Measurements from ENCODE around the gene CEMIP. TPM values are rescaled to one million over a fixed set of nuclear protein-coding genes. Genes with fewer than 3 reads are reported as not detected.

The CEMIP gene
- total and polyA plus RNA-seq, 2 of the 13 experiments (the other 11 are each of a cell fraction or from before 2014, with no cell fraction given), result 4.3 to 28.5 TPM

- TF ChIP-seq, protein P1, sequence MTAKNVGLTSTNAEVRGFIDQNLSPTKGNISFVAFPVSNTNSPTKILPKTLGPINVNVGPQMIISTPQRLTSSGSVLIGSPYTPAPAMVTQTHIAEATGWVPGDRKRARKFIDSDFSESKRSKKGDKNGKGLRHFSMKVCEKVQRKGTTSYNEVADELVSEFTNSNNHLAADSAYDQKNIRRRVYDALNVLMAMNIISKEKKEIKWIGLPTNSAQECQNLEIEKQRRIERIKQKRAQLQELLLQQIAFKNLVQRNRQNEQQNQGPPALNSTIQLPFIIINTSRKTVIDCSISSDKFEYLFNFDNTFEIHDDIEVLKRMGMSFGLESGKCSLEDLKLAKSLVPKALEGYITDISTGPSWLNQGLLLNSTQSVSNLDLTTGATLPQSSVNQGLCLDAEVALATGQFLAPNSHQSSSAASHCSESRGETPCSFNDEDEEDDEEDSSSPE (CRISPR knock-in tag; IDR thresholded peaks at IDR 0.05), result no peak
Measured at GRCh38 chr15:80777137-80777536, 2.0 kb upstream of the CEMIP start (continued).

DNA sequence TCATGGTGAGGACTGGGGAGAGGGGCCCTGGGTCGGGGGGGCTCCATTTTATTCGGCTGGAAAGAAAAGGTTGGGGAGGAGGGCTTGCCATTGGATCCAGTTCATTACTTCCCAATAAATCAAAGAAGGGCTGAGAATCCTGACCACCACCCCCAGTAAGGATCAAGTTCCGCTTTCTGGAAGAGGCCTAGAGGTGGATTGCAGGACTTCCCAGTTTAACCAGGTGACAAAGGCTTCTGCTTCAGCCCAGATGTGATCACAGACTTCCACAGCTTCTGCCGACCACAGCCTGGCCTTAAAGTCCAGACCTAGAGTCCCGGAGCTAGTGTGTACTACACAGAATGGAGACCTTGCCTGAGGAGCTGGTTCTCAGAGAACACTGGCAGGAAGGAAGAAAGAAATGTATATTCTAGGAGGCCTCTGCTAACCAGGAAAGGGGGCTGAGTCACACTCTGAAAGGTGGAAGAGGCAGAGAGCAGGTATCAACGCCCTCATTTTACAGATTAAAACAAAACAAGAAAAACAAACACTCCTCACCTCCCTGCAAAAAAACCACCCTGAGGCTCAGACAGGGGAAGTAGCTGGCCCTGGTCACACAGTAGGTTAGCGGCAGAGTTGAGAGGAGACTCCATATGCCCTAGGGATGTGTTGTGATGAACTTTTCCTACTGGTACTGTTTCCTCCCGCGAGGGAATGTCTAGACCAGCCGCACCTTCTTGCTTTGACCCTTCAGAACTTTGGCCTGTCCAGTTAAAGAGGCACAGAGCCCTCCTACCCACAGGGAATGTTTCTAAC, 1.1 kb upstream of the CEMIP start:
- DNase-seq (ENCODE audit: low spot score), result no peak
- Histone ChIP-seq H3K9me3 (ENCODE audit: low read length) (no peaks in the 10 kb centered on the region), H2AFZ (ENCODE audit: low read length) (no peak overlapping the region), H3K4me2 (ENCODE audit: low read depth, low read length) (peak overlapping the region; percentile 89), H3K27me3 (ENCODE audit: control insufficient read depth in 1 of 2, insufficient read depth in 2 of 2, low read length in 2 of 2) (peaks cover 2 to 4% of the 10 kb centered on the region in 2 experiments; a peak in 2 of 5 replicates), H3K9ac (ENCODE audit: insufficient read depth, low read depth, low read length) (no peak overlapping the region), H3K27ac (ENCODE audit: extremely low read length, insufficient read depth, low read length) (no peak overlapping the region), H3K4me1 (ENCODE audit: insufficient read depth, low read length) (peaks cover 40% of the 10 kb centered on the region), H3K36me3 (replicated peaks in 1 of 2; ENCODE audit: control insufficient read depth in 1 of 2, insufficient read depth in 2 of 2, low read length in 2 of 2) (peaks cover 2 to 9% of the 10 kb centered on the region in 2 experiments; a peak in 4 of 5 replicates), H4K20me1 (ENCODE audit: insufficient read depth, low read length) (0 out of 2 replicates have a peak, but pooled peaks cover 5% of the 10 kb centered on the region), H3K4me3 (replicated peaks in 1 of 3; ENCODE audit: insufficient read depth in 1 of 3, low read depth in 2 of 3, low read length in 3 of 3) (peak overlapping the region in 2 of 3 experiments; percentile 34 to 82; a peak in 2 of 6 replicates), H3K79me2 (ENCODE audit: insufficient read depth, low read length) (no peaks in the 10 kb centered on the region)
- POLR2A ChIA-PET, result no interaction called here
- 28% methylated on average over 8 of the region's 10 CpGs for WGBS (ENCODE audit: low lambda C conversion rate)
- no peak for TF ChIP-seq NCOA2 (CRISPR knock-in tag; IDR thresholded peaks at IDR 0.05)
- TF ChIP-seq ZFX (CRISPR knock-in tag; IDR thresholded peaks at IDR 0.05; ENCODE audit: low read depth), result 0 out of 2 replicates have a peak, but pooled peaks have one; percentile 3
- TF ChIP-seq ZNF564 (CRISPR knock-in tag; IDR thresholded peaks at IDR 0.05), result 0 out of 2 replicates have a peak, but pooled peaks have one; percentile 12
- in situ Hi-C loops (cut with HindIII; ENCODE audit: extremely low pct_ligation_motif_present, low pct_unique_long_range_greater_than_20kb), result loop anchor here (5.0 kb wide), 4 partner anchors 116 to 321 kb away; no protein-coding TSS in a partner anchor
- no peak for ATAC-seq
- FAIRE-seq, result no peak
- BruUV-seq (replicated peaks), result no TSS peak
- intact Hi-C loops (cut with micrococcal nuclease; ENCODE audit: unreplicated experiment), result loop anchor here (5.0 kb wide), 1 partner anchor 361 kb away; no protein-coding TSS in a partner anchor
- CTCF ChIA-PET (ENCODE audit: low intra/inter-chr PET ratio, low total read pairs), result interaction anchor here (1.7 to 4.7 kb wide), 5 partner anchors 79 to 322 kb away, joined by 7 to 65 read pairs (median 25); no protein-coding TSS in a partner anchor
